Stimulated activated CD4-positive, alpha-beta T cell treated with anti-CD3 and anti-CD28 coated beads, Interleukin-2, amount 100 ng/mL, for 24 hours (primary cell): ENCODE results near the gene NHERF2.

Experiments
- DNase-seq, 2 donors: peaks; one replicate each; pipeline ENCODE4 v3.0.0-alpha.2; 2020

NHERF2 gene

GRCh38 chr16:2063861-2064260 is 37.2 kb downstream of the NHERF2 start:
- no peak for DNase-seq

GRCh38 chr16:2064368-2064945 is 37.8 kb downstream of the NHERF2 start:
- no peak for DNase-seq

GRCh38 chr16:2066139-2066538 is 39.4 kb downstream of the NHERF2 start:
- no peak for DNase-seq

- DNase-seq, result no peak
These were observed 44.1 kb downstream of the NHERF2 start for GRCh38 chr16:2070576-2071453.

GRCh38 chr16:2071454-2072202 is 44.9 kb downstream of the NHERF2 start:
- no peak for DNase-seq

- DNase-seq, result no peak
These were observed 46.2 kb downstream of the NHERF2 start for GRCh38 chr16:2072926-2073325.

GRCh38 chr16:2074071-2074470 is 47.4 kb downstream of the NHERF2 start:
- DNase-seq, result no peak

- no peak for DNase-seq
These were observed 48.9 kb downstream of the NHERF2 start for GRCh38 chr16:2075631-2076030.

GRCh38 chr16:2076072-2076865 is 49.6 kb downstream of the NHERF2 start:
- no peak for DNase-seq

- DNase-seq, result no peak
These were observed 50.3 kb downstream of the NHERF2 start for GRCh38 chr16:2077016-2077415.

- no peak for DNase-seq
These were observed 51.0 kb downstream of the NHERF2 start for GRCh38 chr16:2077696-2078095.

- DNase-seq, result no peak
These were observed 51.4 kb downstream of the NHERF2 start for GRCh38 chr16:2078096-2078495.

GRCh38 chr16:2078691-2079090 is 52.0 kb downstream of the NHERF2 start:
- no peak for DNase-seq

GRCh38 chr16:2079311-2079800 is 52.7 kb downstream of the NHERF2 start:
- DNase-seq, result no peak

GRCh38 chr16:2079991-2080390 is 53.3 kb downstream of the NHERF2 start:
- DNase-seq, result no peak

- DNase-seq, result no peak
These were observed 54.7 kb downstream of the NHERF2 start for GRCh38 chr16:2081201-2082084.

- DNase-seq, result no peak
These were observed 55.7 kb downstream of the NHERF2 start for GRCh38 chr16:2082171-2082982.

- DNase-seq, result no peak
These were observed 56.3 kb downstream of the NHERF2 start for GRCh38 chr16:2082983-2083364.

GRCh38 chr16:2083409-2083808 is 56.7 kb downstream of the NHERF2 start:
- DNase-seq, result no peak

GRCh38 chr16:2083876-2084780 is 57.4 kb downstream of the NHERF2 start:
- DNase-seq, result no peak
